GM08714 (cell line): ENCODE results near the gene CALD1.

Source experiments
- H3K4me3 ChIP-seq: fragments of 200-500 bp; sonication (Bioruptor generic); 2 replicates; pipeline ENCODE4 v1.5.1; 2014; ENCODE audit warnings: mild to moderate bottlenecking, low read length, inconsistent platforms
- ZNF274 ChIP-seq: IDR thresholded peaks from 2 replicates; pipeline ENCODE4 v1.6.1; 2012; ENCODE audit warnings: mild to moderate bottlenecking, low read depth, low read length

CALD1 gene

GRCh38 chr7:134750083-134751062, 29.1 kb upstream of the CALD1 start:
- no peak overlapping the region for H3K4me3 ChIP-seq
- TF ChIP-seq ZNF274: no peak

- TF ChIP-seq ZNF274: no peak
Measured at GRCh38 chr7:134752006-134752760, 27.3 kb upstream of the CALD1 start.

GRCh38 chr7:134755422-134756022, 23.9 kb upstream of the CALD1 start:
- H3K4me3 ChIP-seq: no peak overlapping the region
- TF ChIP-seq ZNF274: no peak

More at GRCh38 chr7:134752006-134752760, 27.3 kb upstream of the CALD1 start:
- H3K4me3 ChIP-seq: no peak overlapping the region

GRCh38 chr7:134757938-134758337, 21.5 kb upstream of the CALD1 start:
- TF ChIP-seq ZNF274: no peak
- H3K4me3 ChIP-seq: no peak overlapping the region

- TF ChIP-seq ZNF274: no peak
- no peak overlapping the region for H3K4me3 ChIP-seq
Measured at GRCh38 chr7:134758981-134759380, 20.5 kb upstream of the CALD1 start.

- no peak for TF ChIP-seq ZNF274
- H3K4me3 ChIP-seq: no peak overlapping the region
Measured at GRCh38 chr7:134761266-134761665, 18.2 kb upstream of the CALD1 start.

- TF ChIP-seq ZNF274: no peak
- no peak overlapping the region for H3K4me3 ChIP-seq
Measured at GRCh38 chr7:134763960-134764359, 15.5 kb upstream of the CALD1 start.

- TF ChIP-seq ZNF274: no peak
- H3K4me3 ChIP-seq: no peak overlapping the region
Measured at GRCh38 chr7:134764365-134764764, 15.1 kb upstream of the CALD1 start.

- no peak overlapping the region for H3K4me3 ChIP-seq
- no peak for TF ChIP-seq ZNF274
Measured at GRCh38 chr7:134766779-134767519, 12.5 kb upstream of the CALD1 start.

GRCh38 chr7:134767520-134768168, 11.8 kb upstream of the CALD1 start:
- TF ChIP-seq ZNF274: no peak
- H3K4me3 ChIP-seq: no peak overlapping the region

- TF ChIP-seq ZNF274: no peak
- H3K4me3 ChIP-seq: no peak overlapping the region
Measured at GRCh38 chr7:134768243-134768642, 11.2 kb upstream of the CALD1 start.

- TF ChIP-seq ZNF274: no peak
- no peak overlapping the region for H3K4me3 ChIP-seq
Measured at GRCh38 chr7:134770676-134771075, 8.8 kb upstream of the CALD1 start.

GRCh38 chr7:134771111-134771510, 8.3 kb upstream of the CALD1 start:
- no peak for TF ChIP-seq ZNF274
- H3K4me3 ChIP-seq: no peak overlapping the region
